NCI-H69 (cell line): ENCODE data around the gene OR4K17.
"Not testable (repeated sequence)": the region's sequence is repeated elsewhere in the genome, so short reads cannot be mapped to it uniquely, and the experiment has no call there.

ENCODE experiments used
- DNase-seq: peaks from one replicate; lab custom pipeline; 2025; lab: John Stamatoyannopoulos, UW

OR4K17 gene, protein sequence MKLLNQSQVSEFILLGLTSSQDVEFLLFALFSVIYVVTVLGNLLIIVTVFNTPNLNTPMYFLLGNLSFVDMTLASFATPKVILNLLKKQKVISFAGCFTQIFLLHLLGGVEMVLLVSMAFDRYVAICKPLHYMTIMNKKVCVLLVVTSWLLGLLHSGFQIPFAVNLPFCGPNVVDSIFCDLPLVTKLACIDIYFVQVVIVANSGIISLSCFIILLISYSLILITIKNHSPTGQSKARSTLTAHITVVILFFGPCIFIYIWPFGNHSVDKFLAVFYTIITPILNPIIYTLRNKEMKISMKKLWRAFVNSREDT

DNA sequence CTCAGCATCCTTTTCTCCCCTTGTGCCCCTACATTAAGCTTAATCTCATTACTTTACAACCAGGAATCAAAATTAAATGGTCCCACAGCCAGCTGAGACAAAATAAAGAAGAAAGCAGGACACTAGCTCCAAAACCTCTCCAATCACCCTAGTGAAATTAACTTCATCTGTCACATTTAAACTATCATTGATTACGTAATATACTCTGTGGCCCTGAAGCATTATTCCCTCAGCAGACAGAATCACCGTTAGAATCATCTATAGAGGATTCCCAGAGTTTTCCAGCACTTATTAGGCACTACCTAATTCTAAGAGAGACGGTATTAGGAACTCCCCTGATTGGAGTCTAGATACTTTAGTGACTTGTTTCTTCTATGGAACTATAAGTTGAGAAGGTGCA is at the start of gene OR4K17:
Gene OR4K17, plus strand, starts transcription at position 302 of the 400 bp plus-strand sequence. CDS start 6,761 bp downstream, outside the sequence.
- no peak for DNase-seq

DNA sequence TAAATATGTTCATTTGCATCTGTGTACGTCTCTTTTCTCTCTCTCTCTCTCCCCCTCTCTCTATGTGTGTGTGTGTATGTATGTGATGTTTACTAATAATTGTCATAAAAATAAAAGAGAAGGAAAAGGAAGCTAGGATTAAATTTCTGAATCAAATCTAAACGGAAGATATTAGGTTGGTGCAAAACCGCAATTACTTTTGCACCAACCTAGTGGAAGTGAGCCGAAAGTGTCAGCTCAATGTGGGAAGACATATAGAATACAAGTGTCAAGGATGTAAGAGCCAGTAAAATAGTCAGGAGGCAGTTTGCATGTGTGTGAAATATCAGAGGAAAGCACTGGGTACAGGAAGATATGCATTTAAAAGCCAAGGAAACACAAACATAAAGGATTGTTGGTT is 18.5 kb upstream of the OR4K17 start:
- no peak for DNase-seq

GRCh38 chr14:20093442-20093841 is 17.1 kb upstream of the OR4K17 start:
- no peak for DNase-seq

GRCh38 chr14:20098926-20099770 is 11.4 kb upstream of the OR4K17 start:
- DNase-seq, result not testable (repeated sequence)

- DNase-seq, result no peak
Measured at GRCh38 chr14:20112321-20112720, 1.8 kb downstream of the OR4K17 start.

- DNase-seq, result no peak
Measured at GRCh38 chr14:20116748-20117147, 6.2 kb downstream of the OR4K17 start.

GRCh38 chr14:20118795-20119194 is 8.3 kb downstream of the OR4K17 start:
- no peak for DNase-seq

DNA sequence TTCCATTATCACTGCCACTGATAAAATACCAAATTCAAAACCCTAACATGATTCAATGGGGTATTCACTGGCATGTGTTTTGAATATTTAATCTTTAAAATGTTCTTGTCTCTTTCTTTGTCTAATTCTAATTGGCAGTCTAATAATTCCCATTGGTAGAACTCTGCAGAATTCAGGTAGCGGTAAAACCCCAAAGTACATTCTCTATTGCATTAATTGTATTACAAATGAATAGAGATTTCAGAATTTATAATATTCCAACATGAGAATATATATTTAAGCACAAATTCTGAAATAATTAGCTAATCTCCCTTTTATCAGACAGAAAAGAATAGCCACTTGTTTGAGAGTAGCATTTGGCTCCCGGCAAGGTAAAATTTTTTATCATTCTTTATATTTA is 28.0 kb downstream of the OR4K17 start, which contains the start of gene OR4N5:
Gene OR4N5, plus strand, starts transcription at position 301 of the 400 bp plus-strand sequence. CDS start 4,916 bp downstream, outside the sequence.
- no peak for DNase-seq

GRCh38 chr14:20143911-20144310 is 33.4 kb downstream of the OR4K17 start:
- DNase-seq, result no peak

DNA sequence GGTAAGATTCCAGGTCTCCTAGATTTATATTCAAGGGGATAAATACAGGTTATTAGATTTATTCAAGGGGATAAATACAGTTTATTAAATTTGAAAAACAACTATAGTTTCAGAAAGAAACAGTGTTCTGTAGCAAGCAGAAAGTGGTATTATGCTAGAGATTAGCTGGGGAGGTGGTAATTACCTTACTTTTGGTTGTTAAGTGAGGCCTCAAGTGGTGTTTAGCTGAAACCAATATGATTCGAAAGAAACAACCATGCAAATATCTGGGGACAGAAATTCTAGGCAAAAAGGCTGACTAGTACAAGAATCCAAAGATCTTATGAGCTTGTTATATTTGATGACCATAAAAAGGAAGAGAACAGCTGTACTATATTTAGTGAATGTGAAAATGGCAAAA is 34.3 kb downstream of the OR4K17 start:
- no peak for DNase-seq

DNA sequence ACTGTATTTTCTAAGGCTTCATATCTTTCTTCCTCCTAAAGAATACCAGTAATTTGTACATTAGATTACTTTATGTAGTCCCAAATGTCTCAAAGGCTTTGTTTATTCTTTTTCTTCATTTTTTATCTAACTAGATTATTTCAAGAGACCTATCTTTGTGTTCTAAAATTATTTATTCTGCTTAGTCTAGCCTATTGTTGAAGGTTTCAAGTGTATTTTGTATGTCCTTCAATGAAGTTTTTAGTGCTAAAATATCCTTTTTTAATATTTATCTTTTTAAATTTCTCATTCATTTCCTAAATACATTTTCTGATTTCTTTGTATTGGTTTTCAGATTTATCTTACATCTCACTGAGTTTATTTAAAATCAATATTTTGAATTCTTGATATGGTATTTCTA is 53.9 kb downstream of the OR4K17 start:
- no peak for DNase-seq

- no peak for DNase-seq
Measured at GRCh38 chr14:20167091-20167490, 56.6 kb downstream of the OR4K17 start.

DNA sequence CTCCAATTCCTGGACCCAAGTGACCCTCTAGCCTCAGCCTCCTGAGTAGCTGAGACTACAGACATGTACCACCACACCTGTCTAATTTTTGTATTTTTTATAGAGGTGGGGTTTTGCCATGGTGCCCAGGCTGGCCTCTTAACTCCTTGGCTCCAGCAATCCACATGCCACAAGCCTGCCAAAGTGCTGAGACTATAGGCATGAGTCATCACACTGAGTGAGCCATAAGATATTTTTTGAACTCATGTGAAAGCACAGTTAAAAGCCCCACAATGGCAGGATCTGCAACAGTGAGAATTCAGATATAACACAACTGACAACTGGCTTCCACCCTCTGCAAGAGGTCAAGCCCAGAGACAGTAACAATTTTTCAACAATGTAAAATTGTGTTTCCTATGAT is 59.3 kb downstream of the OR4K17 start:
- not testable (repeated sequence) for DNase-seq
